Left lobe of liver (tissue), 2 donors: ENCODE measurements around the gene EXOC3. TPM values are rescaled to one million over a fixed set of nuclear protein-coding genes. Genes with fewer than 3 reads are reported as not detected.
A peak's percentile ranks its signal among the peaks of the same experiment; 100 is the strongest.
"Not testable (repeated sequence)": the region's sequence is repeated elsewhere in the genome, so short reads cannot be mapped to it uniquely, and the experiment has no call there.

ENCODE experiments used
- ATAC-seq: fragments of 200-7000 bp; cut with Tn5 transposase; one replicate; pipeline ENCODE4 v1.9.1; 2020; ENCODE audit warnings: mild to moderate bottlenecking, moderate library complexity
- DNase-seq: peaks from one replicate; pipeline ENCODE4 v3.0.0-alpha.2; 2020; ENCODE audit warnings: low spot score
- total RNA-seq: library from RNA; stranded (reverse); gene quantifications from one replicate; pipeline ENCODE4 v1.2.1, GENCODE V29; 2021
- donor health status: DM: no; HTN: no; CAD: no; lungs with moderate emphysema.
- donor health status: DM: no; HTN: yes; CAD: no.

The EXOC3 gene
- total RNA-seq, result 25.7 TPM

DNA sequence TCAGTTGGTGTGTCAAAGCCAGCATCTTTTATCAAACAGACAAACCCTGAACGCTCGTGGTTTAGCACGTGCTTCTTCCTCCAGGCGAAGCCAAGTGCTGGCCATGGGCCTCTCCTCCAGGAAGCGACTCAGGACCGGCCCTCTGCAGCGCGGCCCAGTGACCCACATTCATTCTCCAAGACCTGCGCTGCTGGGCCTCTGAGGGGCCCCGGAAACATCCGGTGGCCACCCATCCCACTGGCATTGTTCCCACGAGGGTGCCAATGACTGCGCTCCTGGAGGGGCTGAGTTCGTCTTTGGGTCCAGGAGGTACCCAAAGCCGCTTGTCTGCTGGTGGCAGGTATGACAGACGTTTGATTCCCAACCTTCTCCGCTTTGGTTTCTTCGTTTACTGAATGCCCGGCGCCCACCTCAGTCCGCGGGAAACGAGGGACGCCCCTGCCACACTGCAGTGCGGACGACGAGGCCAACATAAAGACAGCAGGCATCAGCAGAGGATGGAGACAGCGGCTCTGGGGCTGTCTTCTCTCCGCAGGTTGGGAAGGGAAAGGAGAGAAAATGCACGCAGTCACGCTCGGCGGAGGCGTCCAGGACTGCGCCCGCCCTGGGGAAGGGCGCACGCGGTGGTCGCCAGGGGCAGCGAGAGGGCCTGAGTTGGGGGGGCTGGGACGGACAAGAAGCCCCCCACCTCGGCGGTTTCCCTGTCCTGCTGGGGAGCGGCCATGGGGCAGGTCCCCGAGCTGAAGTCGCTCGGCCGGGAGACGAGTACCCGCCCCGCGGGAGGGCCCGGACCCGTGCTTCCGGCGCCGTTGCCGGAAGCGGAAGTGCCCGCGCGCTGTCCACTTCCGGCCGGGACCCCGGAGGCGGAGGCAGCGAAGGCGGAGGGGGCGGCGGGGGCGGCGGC, at the start of gene EXOC3:
Gene EXOC3, plus strand, starts transcription at position 842 of the 904 bp plus-strand sequence. CDS start 3,030 bp downstream, outside the sequence.
- peak; percentile 95 for ATAC-seq
- peak; percentile 78 for DNase-seq

DNA sequence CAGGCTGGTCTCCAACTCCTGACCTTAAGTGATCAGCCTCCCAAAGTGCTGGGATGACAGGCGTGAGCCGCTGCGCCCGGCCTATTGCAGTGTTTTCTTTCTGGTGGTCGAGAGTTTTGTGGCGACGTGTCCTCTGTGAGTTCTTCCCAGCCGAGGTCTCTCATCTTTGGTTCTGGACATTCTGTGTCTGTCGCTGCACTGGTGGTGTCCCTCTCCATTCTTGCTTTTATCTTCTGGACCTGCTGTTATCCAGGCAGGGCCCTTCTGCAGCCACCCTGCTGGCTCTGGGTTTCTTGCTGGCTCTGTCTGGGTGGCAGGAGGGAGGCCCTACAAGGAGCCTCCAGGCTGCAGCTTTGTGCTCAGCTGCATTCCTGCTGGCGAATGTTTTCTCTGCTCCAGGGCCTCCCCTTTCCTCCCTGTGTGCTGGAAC, 49.1 kb upstream of the EXOC3 start:
- ATAC-seq (no peak), DNase-seq (no peak)

DNA sequence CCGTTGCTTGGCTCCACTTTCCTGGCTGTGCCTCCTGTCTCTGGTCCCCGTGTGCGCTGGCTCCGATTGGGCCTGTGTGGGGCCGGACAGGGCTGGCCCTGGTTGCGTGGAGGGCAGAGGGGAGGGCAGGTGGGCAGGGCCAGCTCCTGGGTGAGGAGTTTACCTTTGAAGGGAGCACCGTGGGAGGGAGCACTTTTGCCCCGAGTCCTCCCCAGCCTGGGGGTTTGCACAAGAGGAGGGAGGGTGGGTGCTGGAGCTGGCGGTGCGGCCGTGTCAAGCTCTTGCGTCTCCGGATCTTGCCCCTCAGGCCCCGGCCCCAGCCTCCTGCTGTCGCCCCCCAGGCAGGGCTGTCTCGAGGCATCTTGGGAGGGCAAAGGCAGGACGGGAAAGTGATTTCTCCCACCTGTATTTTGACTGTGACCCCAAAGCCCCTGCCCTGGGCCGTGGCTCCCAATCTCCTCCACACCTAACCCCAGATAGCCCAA, 48.3 kb upstream of the EXOC3 start:
- ATAC-seq, result no peak
- DNase-seq, result peak; percentile 33

DNA sequence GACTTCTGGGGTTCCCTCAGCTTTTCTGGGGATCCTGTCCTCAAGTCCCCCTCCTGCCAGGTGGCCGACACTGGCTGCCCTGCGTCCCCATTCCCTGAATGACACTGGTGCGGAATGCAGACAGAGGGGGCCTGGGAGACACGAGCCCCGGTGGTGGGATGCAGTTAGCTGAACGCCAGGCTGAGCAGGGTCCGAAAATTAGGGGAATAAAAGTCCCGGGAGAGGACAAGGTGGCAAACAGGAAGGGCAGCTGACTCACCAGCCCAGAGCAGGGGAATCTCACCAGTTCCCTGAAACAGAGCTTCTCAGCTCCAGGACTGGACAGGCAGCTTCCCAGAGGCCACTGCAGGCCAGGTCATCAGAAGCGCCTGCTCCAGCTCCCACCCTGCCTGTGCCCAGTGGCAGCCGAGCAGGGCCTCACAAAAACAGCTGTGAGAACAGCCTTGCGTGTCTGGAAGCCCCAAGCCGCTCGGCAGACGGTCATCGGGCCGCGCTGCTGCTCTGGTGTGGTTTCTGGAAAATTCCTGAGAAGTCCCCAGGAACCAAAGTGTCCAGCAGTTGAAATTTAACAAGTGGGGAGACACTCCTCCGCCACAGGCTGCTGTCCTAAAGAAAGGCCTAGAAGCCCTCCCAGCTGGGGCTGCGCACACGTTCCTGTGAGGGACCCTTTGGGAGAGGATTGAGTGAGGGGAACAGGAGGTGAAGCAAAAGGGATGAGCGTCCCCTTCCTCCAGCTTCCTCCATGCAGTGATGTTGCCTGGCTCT, 47.6 kb upstream of the EXOC3 start:
- no peak for ATAC-seq
- DNase-seq, result peak; percentile 29

DNA sequence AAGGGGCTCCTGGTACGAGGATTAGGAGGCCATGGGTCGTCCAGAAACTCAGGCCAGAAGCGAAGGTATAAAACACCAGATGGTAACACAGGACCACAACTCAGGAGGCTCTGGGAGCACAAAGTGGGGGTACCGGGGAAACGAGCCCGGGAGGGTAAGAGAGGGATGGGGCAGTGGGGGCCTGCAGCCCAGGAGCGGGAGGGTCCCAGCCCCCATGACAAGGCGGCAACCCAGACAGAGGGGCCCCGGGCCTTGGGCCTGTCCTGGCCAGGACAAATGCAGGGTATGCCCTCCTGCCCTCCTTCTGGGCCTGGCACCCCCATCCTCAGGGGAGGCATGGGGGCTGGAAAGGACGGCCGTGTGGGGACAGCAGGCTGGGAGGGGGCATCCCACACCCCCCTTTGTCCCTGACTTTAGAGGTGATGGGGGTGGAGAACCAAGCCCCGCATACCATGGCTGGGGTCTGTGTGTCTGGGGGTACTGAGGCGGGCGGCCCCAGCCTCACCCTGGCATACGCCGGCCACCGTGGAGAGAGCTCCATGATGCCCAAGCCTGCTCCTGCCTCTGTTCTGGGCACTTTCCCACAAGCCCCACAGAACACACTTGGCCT, 47.0 kb upstream of the EXOC3 start:
- ATAC-seq, result no peak
- peak; percentile 37 for DNase-seq

DNA sequence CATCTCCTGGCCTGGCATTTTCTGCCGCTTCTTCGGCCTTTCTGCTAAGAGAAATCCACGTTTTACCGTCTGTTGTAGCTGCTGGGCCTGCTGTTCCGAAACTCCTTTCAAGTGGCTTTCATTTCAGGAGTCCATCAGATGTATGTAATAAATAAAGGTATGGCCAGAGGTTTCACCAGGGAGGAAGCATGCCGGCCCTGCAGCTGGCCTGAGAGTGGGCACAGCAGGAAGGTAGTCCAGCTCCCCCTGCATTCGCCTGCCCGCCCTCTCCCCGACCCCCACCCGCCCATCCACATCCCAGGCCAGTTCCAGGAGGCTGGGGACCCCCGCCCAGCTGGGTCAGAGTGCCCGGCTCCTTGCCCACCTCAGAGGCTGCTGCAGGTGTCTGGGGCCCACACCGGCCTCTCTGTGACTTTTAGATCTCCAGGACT, 46.4 kb upstream of the EXOC3 start:
- DNase-seq (no peak), ATAC-seq (no peak)

DNA sequence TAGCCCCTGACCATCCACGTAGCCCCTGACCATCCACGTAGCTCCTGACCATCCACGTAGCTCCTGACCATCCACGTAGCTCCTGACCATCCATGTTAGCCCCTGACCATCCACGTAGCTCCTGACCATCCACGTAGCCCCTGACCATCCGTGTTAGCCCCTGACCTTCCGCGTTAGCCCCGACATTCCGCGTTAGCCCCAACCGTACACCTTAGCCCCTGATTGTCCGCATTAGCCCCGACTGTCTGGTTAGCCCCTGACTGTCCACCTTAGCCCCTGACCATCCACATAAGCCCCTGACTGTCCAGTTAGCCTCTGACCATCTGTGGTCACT, 44.9 kb upstream of the EXOC3 start:
- not testable (repeated sequence) for ATAC-seq
- peak; percentile 33 for DNase-seq

DNA sequence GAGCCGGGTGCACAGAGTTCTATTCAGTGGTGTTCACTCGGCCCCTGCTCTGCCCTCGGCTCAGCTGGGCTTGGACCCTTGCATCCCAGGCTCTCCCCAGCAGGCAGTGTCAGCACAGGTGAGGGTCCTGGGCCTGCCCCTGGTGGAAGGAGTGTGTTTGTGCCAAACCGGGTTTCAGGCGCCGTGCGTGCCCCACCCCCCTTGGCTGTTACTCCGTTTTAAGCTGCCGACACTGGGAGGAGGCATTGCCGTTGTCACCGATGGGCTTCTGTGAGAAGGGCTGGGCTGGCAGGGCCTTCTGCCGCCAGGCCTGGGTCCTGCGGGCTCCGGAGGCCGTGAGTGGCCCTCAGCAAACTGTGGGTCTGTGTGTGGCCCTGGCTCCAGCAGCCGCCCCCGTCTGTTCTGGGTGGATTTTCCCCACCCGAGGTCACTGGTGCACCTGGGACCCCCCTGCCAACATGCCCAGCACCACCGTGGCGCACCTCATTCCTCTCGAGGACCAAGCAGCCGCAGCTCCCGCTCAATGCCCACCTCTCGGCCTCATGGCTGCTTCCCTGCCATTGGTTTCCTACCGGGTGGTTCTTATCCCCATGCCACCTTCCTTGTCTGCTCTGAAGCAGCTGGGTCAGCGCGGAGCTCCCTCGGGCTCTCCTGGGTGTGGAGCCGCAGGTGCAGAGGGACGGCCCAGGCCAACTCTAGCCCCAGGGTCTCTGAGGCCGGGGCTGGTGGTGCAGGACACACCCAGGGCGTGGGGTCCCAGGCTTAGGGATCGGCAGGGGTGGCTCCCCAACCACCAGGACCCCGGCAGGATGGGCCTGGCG, 44.3 kb upstream of the EXOC3 start:
- ATAC-seq (no peak), DNase-seq (peak; percentile 34)

DNA sequence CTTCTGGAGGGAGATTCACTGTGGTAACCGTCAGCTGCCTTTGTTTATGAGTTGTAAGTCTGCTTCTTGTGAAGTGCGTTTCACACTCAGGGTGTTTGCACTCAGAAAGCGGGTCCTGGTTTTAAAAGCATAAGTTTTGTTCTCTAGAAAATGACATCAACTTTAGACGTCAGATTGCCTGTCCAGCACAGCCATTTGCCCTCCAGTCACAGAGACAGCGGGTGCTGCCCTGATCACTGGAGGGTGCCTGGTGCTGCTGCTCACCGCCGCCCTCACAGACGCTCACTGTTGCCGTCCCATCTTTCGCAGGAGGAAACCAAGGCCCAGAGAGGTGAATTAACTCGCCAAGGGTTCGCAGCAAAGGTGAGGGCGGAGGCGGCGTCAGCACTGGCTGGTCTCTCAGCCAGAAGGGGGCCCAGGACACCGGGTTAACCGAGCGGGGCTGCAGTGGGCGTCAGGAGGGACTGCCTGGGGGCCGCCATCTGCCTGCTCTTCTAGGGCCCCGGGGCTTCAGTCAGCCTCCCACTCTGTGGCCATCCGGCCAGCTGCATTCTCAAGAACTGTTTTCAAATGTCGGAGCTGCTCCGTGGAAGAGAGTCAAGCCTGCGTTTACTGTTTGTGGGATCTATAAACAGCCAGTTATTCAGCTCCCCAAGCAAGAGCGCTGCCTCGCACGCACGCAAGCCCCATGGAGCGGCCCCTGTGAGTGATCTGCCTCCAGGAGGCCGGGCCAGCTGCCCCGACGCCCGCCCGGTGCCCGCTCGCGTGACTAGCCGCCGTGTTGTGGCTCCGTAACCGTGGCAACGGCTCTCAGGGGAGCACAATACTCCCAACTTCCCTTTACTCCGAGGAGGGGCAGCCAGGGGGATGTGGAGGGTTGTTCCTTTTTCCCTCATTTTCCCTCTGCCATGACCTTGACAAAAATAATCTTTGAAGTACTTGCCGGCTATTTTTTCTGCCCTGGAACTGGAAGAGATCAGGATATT, 43.4 kb upstream of the EXOC3 start:
- ATAC-seq, result peak; percentile 48

DNA sequence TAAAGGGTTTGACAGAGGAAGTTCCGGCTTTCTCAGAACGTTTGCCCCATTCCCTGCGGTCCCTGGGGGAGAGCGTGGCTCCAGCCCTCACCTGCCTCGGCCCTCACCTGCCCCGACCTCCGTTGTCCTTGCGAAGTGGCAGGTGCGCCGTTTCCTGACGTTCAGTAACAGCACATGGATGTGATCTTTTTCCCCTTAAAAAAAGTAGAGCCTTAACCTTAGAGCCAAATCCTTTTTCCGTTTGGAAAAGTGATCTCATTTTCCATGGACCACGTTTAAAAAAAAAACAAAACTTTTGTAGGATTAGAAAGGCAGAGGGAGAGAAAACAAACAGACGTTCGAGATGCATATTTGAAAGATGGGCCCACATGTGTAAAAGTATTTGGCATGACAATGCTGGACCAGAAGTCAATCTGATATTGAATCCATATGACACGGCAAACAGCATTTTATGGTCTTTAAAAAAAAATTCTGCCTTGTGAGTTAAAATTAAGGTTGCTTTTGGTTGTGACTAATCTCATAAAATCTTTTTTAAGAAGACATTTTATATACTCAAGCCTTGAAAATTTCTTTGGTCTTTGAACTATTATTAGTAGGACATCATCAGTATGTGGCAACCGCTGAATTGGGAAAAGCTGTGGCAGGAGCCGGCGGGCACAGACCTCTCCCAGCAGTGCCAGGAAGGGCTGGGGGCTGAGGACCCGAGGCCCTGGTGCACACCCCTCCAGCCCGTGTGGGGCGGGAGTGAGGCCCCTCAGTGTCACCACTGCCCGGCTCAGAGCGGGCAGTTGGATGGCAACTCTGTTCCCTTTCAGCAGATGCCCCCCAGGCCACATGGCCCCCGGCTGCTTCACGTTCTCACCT, 42.5 kb upstream of the EXOC3 start:
- DNase-seq (peak; percentile 33), ATAC-seq (no peak)

More for the DNA sequence above, 43.4 kb upstream of the EXOC3 start:
- DNase-seq, result peak; percentile 45

DNA sequence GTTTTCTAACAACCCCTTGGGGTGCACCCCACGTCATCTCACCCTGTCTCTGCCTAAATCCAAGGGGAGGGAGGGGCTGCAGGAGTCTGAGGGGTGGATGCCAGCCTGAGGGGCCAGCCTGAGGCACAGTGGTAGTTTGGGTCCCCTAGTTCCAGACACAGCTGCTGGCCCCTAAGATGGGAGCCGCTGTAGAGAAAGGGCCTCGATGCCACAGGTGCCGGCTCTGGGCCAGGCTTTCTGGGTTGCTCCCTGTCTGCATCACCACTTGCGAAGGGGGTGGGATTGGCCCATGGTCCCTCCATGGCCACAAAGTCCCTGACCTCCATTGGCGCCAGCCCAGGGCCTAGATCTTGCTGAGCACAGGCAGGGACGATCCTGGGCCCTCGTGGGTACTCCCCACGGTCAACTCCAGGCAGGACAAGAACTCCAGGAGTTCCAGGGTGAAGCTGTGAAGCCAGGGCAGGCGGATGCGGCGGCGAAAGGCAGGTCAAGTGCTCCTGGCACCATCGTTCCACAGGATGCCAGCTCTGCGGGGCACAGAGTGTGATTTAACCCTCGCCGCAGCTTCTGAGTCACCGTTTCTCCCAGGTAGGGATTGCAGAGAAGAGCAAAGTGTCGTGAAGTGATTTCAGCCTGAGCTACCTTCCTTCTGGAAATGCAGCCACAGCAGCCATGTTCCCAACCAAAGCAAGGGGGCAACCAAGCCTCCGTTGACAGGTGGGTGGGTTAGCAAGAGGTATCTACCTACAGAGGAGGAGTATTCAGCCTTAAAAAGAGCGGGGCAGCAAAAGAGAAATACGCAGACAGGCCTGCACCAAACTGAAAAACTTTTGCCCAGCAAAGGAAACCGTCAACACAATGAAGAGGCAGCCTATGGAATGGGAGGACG, 41.6 kb upstream of the EXOC3 start:
- ATAC-seq (no peak), DNase-seq (peak; percentile 41)

DNA sequence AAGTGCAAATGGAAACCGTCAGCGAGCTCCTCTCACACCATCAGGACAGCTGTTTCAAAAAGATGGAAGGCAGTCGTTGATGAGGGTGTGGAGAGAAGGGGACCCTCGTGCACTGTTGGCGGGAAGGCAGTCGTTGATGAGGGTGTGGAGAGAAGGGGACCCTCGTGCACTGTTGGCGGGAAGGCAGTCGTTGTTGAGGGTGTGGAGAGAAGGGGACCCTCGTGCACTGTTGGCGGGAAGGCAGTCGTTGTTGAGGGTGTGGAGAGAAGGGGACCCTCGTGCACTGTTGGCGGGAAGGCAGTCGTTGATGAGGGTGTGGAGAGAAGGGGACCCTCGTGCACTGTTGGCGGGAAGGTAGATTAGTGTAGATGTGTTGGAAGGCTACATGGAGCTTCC, 40.8 kb upstream of the EXOC3 start:
- not testable (repeated sequence) for ATAC-seq

DNA sequence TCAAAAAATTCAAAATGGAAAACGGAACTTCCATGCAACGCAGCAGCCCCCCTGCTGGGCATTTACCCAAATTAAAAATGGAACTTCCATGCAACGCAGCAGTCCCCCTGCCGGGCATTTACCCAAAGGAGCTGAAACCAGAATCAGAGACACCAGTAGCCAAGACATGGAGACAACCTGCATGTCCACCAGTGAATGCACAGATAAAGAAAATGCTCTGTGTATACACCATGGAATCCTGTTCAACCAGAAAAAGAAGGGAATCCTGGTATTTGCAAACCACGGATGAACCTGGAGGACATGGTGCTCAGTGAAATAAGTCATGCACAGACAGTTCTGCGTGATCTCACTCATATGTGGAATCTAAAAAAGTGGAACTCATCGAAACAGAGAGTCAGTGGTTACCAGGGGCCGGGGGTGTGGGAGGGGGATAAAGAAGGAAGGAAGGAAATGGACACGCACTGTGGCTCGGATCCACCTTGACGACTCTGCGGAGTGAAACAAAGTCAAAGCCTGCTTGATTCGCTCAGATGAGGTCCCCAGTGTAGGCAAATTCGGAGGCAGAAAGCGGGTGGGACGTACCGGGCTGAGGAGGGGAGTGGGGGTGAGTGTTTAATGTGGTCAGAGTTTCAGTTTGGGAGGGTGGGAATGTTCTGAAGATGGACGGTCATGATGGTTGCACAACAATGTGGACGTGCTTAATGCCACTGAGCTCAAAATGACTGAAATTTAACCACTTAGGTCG, 40.2 kb upstream of the EXOC3 start:
- ATAC-seq (no peak), DNase-seq (no peak)

More for the DNA sequence above, 40.8 kb upstream of the EXOC3 start:
- DNase-seq, result not testable (repeated sequence)

DNA sequence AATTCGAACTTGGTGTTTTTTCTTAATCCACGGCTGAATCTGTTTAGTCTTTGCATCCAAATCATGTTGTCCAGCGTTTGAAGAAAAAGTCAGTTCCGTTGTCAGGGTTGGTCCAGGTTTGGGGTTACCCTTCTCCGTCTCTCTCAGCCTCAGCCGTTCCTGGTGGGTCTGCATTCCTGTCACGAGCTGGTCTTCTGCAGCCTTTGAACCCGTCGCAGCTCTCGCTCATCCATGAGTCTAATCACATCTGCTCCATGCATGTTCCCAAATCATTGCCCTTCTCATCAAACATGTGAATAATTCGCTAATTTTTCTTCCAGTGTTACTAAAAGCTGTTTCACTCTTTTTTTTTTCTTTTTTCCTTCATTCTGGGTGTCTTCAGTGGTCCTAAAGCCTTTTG, 39.0 kb upstream of the EXOC3 start:
- no peak for DNase-seq
- ATAC-seq, result no peak

DNA sequence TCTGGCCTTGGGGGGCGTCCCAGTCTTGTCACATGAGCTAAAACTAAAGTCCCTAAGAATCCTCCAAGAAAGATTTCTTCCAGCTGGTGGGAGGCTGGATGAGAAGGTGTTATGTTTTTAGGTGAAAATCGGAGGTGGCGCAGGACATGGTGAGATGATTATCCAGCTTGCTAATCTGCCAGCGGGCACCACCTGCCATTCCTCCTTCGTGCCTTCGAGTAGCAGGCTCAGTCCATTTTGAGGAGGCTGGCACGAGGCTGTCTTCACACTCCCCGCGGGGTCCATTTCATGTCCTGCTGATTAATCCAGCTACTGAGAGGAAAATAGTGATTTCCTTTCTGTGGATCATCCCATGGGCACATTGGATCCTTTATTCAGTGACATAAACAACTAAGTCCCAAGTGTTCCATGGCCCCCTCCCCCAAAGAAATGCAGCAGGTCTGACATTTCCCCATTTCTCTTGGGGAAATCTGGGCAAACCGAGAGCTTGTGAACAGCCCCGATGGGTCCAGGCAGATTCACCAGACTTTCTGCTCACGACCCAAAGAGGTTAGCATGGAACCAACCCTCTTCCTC, 38.2 kb upstream of the EXOC3 start:
- ATAC-seq (no peak), DNase-seq (no peak)

DNA sequence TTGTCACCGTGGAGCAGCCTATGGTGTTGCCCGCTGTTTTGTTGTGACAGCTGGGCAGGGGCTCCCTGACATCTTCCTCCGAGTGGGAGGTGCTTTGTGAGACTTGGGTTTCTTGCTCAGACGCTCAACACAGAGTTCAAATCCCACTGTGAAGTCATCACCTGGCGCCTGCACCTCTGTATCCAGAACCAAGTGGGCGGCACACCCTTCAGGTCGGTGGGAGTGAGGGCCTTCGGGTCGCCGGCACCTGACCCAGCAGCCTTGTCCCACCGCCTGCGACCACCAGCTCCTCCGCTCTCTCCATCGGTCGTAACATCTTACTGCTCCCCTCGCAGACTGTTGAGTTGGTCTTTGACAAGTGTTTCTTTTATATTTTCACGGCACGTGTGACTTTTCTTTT, 37.6 kb upstream of the EXOC3 start:
- ATAC-seq (no peak), DNase-seq (no peak)
